NCI-H1105 treated with DMSO at 0.1 percent for 48 hours (cell line): ENCODE data around the gene SETD5.
"Not testable (repeated sequence)": the region's sequence is repeated elsewhere in the genome, so short reads cannot be mapped to it uniquely, and the experiment has no call there.

Experiments used
- DNase-seq: peaks from one replicate; lab custom pipeline; 2025; lab: John Stamatoyannopoulos, UW

SETD5 gene

GRCh38 chr3:9455596-9456131 lies 58.2 kb downstream of the SETD5 start:
- no peak for DNase-seq

GRCh38 chr3:9467451-9467850 lies 70.0 kb downstream of the SETD5 start:
- DNase-seq = no peak

- DNase-seq = no peak
Measured at GRCh38 chr3:9468460-9468859, 71.0 kb downstream of the SETD5 start.

GRCh38 chr3:9469986-9470385 lies 72.6 kb downstream of the SETD5 start:
- no peak for DNase-seq

- DNase-seq = no peak
Measured at GRCh38 chr3:9473496-9474065, 76.2 kb downstream of the SETD5 start.

GRCh38 chr3:9474482-9474881 lies 77.1 kb downstream of the SETD5 start:
- DNase-seq = no peak

- DNase-seq = no peak
Measured at GRCh38 chr3:9476935-9477334, 79.5 kb downstream of the SETD5 start.

- DNase-seq = no peak
Measured at GRCh38 chr3:9480265-9480664, 82.8 kb downstream of the SETD5 start.

- no peak for DNase-seq
Measured at GRCh38 chr3:9485248-9485647, 87.8 kb downstream of the SETD5 start.

- no peak for DNase-seq
Measured at GRCh38 chr3:9491506-9491905, 94.1 kb downstream of the SETD5 start.

- DNase-seq = not testable (repeated sequence)
Measured at GRCh38 chr3:9494036-9494435, 96.6 kb downstream of the SETD5 start.

- DNase-seq = no peak
Measured at GRCh38 chr3:9496893-9497292, 99.5 kb downstream of the SETD5 start.

- DNase-seq = no peak
Measured at GRCh38 chr3:9497821-9498565, 100.6 kb downstream of the SETD5 start.

GRCh38 chr3:9498781-9499180 lies 101.4 kb downstream of the SETD5 start:
- DNase-seq = no peak

- no peak for DNase-seq
Measured at GRCh38 chr3:9499455-9500107, 102.2 kb downstream of the SETD5 start.

- no peak for DNase-seq
Measured at GRCh38 chr3:9500108-9501050, 103.0 kb downstream of the SETD5 start.

- no peak for DNase-seq
Measured at GRCh38 chr3:9501226-9501625, 103.8 kb downstream of the SETD5 start.

- DNase-seq = peak; percentile 46
Measured at GRCh38 chr3:9503283-9503682, 105.9 kb downstream of the SETD5 start.

GRCh38 chr3:9507586-9508578 lies 110.5 kb downstream of the SETD5 start:
- DNase-seq = no peak

- no peak for DNase-seq
Measured at GRCh38 chr3:9508781-9509180, 111.4 kb downstream of the SETD5 start.
